22Rv1 (cell line): Measurements from ENCODE around the gene SLC11A1.

Experiments
- CTCF ChIP-seq: fragments of 450-650 bp; IDR thresholded peaks from 2 replicates; pipeline ENCODE4 v1.5.1; 2017; ENCODE audit warnings: mild to moderate bottlenecking
- ZFX ChIP-seq: fragments of 450-650 bp; IDR thresholded peaks from 2 replicates; pipeline ENCODE4 v1.6.1; 2017; ENCODE audit warnings: antibody characterized with exemption, borderline replicate concordance

- 0 out of 2 replicates have a peak, but pooled peaks have one; percentile 12 for TF ChIP-seq CTCF
- no peak for TF ChIP-seq ZFX
Measured at GRCh38 chr2:218438596-218438995, 56.5 kb downstream of the SLC11A1 start.
